Activated T-cell treated with anti-CD3 and anti-CD28 coated beads for 48 hours (primary cell): ENCODE results near the gene PLEKHO2.

Experiments
- DNase-seq: peaks from one replicate; pipeline ENCODE4 v3.0.0-alpha.2; 2020; ENCODE audit warnings: low read depth

The PLEKHO2 gene

GRCh38 chr15:64828985-64829384 lies 12.7 kb upstream of the PLEKHO2 start:
- DNase-seq: no peak

- DNase-seq: no peak
Measured at GRCh38 chr15:64833690-64834089, 8.0 kb upstream of the PLEKHO2 start.

- DNase-seq: no peak
Measured at GRCh38 chr15:64836023-64836536, 5.6 kb upstream of the PLEKHO2 start.

- no peak for DNase-seq
Measured at GRCh38 chr15:64837502-64837901, 4.2 kb upstream of the PLEKHO2 start.

- DNase-seq: no peak
Measured at GRCh38 chr15:64841060-64841343, 713 bp upstream of the PLEKHO2 start.

GRCh38 chr15:64842096-64842939 lies 603 bp downstream of the PLEKHO2 start:
- DNase-seq: no peak

GRCh38 chr15:64842986-64843561 lies 1.4 kb downstream of the PLEKHO2 start:
- DNase-seq: no peak

- no peak for DNase-seq
Measured at GRCh38 chr15:64843991-64844390, 2.3 kb downstream of the PLEKHO2 start.

GRCh38 chr15:64844576-64845145 lies 2.9 kb downstream of the PLEKHO2 start:
- no peak for DNase-seq

- DNase-seq: no peak
Measured at GRCh38 chr15:64845183-64845611, 3.5 kb downstream of the PLEKHO2 start.

GRCh38 chr15:64845831-64846595 lies 4.3 kb downstream of the PLEKHO2 start:
- no peak for DNase-seq

- no peak for DNase-seq
Measured at GRCh38 chr15:64847016-64847415, 5.3 kb downstream of the PLEKHO2 start.

GRCh38 chr15:64847448-64847847 lies 5.7 kb downstream of the PLEKHO2 start:
- DNase-seq: no peak

GRCh38 chr15:64847876-64848716 lies 6.4 kb downstream of the PLEKHO2 start:
- DNase-seq: no peak

- no peak for DNase-seq
Measured at GRCh38 chr15:64850778-64851502, 9.2 kb downstream of the PLEKHO2 start.

GRCh38 chr15:64851503-64851840 lies 9.8 kb downstream of the PLEKHO2 start:
- DNase-seq: no peak

- no peak for DNase-seq
Measured at GRCh38 chr15:64854041-64854440, 12.3 kb downstream of the PLEKHO2 start.

- DNase-seq: no peak
Measured at GRCh38 chr15:64854526-64854925, 12.8 kb downstream of the PLEKHO2 start.

- no peak for DNase-seq
Measured at GRCh38 chr15:64855205-64855975, 13.7 kb downstream of the PLEKHO2 start.

GRCh38 chr15:64856429-64857145 lies 14.9 kb downstream of the PLEKHO2 start:
- no peak for DNase-seq
